GM21723 (cell line): Measurements from ENCODE around the gene ACADS.
"Not testable (repeated sequence)": the region's sequence is repeated elsewhere in the genome, so short reads cannot be mapped to it uniquely, and the experiment has no call there.

ENCODE experiments used
- ATAC-seq: cut with Tn5 transposase; IDR thresholded peaks from one replicate; pipeline ENCODE4 v1.9.1; 2021; ENCODE audit warnings: mild to moderate bottlenecking, moderate library complexity; ENCODE audit not compliant: unreplicated experiment

Gene ACADS

DNA sequence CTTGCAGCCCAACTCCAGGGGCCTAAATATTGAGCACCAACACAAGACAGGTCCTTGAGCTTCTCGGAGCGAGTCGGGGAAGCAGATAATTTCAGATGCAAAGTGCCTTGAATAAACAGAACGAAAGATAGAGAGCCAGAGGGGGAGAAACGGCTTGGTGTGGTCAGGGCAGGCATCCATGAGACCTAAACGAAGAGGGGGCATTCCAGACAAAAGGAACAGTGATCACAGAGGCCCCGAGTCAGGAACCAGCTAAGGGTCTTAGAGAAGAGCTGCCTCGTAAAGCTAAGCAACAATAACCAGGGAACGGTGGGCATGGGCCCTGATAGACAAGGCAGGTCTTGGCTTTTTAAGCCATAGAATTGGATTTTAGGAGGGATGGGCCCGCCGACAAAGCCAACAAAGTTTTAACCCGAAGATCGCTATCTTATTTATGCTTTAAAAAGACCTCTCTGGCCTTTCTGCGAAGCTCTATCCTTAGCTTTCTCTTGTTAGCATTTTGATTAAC lies 421 bp upstream of the ACADS start:
- ATAC-seq = peak; percentile 12

DNA sequence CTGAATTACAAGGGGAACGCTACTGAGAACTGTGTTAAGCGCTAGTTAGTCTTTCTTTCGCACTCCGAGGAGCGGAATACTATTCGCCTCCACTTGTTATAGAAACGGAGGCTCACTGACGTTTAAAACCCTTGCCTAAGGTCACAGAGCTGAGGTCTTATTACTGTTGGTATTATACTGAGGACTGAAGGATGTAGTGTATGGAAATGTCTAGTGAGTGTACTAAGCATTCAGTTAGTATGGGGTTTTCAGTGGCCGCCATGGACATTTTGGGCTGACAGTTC lies 826 bp downstream of the ACADS start:
- no peak for ATAC-seq

DNA sequence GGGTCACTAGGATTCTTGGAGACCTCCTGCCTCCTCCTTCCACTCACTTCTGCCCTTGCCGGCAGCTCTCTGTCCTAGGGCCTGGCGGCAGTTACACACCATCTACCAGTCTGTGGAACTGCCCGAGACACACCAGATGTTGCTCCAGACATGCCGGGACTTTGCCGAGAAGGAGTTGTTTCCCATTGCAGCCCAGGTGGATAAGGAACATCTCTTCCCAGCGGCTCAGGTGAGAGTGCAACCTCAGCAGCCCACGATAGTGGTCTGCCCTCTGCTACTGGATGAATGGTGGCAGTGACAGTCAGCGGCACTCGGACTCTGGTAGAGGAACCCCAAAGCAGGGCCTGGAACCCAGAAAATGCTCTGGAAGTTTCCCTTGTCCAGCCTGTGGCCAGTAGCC lies 1.3 kb downstream of the ACADS start:
- ATAC-seq = no peak

DNA sequence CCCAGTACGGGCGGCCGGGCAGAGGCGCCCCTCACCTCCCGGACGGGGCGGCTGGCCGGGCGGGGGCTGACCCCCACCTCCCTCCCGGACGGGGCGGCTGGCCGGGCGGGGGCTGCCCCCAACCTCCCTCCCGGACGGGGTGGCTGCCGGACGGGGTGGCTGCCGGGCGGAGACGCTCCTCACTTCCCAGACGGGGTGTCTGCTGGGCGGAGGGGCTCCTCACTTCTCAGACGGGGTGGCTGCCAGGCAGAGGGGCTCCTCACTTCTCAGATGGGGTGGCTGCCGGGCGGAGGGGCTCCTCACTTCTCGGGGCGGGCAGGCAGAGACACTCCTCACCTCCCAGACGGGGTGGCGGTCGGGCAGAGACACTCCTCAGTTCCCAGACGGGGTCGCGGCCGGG lies 6.6 kb downstream of the ACADS start:
- not testable (repeated sequence) for ATAC-seq

DNA sequence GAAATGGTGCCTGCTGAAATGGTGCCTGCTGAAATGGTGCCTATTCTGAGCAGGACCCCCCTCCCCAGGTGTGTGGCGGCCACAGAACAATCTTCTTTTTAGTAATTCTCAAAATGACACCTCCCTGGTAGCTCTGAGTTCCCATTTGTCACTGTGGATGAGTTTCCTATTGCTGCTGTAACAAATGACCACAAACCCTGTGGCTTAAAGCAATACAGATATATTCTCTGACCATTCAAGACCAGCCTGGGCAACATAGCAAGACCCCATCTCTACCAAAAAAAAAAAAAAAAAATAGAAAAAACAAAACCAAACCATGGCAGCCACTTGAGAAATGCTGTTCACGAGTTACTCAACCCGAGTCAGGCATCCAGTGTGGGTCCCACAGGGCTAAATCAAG lies 7.9 kb downstream of the ACADS start:
- ATAC-seq = no peak

DNA sequence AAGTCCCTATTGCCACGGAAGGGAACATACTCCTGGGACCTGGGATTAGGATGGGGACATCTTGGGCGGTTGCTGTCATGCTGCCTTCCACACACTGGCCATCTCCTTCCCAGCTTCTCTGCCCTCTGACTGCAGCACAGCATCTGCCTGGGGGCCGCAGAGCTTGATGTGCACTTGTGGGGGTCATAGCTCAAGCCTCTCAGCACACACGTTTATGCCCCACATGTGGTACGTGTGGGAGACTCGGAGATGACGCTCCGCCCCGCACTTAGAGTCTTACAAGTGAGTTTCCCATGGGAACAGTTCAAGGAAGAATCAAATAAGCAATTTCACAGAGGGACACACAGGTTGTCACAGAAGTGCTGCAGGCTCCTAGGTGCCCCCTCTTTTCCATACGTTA lies 8.6 kb downstream of the ACADS start:
- ATAC-seq = no peak

DNA sequence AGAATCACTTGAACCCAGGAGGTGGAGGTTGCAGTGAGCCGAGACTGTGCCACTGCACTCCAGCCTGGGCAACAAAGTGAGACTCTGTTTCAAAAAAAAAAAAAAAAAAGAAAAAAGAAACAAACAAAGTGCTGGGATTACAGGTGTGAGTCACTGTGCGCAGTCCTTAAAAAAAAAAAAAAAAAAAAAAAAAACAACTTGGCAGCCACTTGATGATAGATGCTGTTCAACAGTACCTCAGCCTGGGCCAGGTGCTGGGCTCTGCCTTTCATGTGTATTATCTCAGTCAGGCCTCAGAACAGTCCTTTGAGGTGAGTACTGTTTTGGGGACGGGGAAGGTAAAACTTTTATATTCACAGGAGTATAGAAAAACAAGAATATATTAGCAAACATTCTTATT lies 9.6 kb downstream of the ACADS start:
- no peak for ATAC-seq

DNA sequence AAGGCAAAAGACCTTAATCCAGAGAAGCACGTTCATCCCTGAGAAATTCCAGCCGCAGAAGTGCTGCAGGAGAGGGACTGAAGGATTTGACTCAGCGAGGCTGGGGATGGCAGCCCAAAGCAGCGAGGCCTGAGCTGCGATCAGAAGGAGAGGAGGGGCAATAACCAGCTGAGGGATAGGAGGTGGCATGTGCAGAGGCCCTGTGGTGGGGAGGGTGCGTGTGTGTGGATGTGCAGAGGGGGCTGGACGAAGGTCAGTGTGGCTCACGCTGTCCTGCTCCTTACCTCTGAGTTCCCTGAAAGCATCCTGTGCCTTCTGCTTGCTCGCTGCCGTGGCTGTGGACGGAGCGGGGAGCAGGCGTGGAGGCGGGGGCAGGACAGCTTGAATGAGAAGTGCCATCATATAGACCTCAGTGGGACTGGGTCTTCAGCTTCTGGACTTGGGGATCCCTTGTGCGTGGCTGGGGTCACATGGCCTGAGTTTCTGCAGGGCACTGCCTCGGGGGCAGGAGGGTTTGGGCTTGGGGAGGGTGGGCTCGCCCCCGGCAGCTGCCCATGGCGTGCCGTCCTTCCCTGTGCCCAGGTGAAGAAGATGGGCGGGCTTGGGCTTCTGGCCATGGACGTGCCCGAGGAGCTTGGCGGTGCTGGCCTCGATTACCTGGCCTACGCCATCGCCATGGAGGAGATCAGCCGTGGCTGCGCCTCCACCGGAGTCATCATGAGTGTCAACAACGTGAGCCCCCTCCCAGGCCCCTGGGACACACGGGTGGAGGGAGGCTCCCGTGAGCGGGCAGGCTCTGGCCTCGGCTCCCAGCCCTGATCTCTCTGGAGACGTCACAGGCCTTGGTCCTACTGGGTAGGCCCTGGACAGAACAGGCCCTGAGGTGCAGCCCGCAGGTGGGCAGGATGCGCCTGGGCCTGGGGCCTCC lies 11.0 kb downstream of the ACADS start:
- no peak for ATAC-seq

DNA sequence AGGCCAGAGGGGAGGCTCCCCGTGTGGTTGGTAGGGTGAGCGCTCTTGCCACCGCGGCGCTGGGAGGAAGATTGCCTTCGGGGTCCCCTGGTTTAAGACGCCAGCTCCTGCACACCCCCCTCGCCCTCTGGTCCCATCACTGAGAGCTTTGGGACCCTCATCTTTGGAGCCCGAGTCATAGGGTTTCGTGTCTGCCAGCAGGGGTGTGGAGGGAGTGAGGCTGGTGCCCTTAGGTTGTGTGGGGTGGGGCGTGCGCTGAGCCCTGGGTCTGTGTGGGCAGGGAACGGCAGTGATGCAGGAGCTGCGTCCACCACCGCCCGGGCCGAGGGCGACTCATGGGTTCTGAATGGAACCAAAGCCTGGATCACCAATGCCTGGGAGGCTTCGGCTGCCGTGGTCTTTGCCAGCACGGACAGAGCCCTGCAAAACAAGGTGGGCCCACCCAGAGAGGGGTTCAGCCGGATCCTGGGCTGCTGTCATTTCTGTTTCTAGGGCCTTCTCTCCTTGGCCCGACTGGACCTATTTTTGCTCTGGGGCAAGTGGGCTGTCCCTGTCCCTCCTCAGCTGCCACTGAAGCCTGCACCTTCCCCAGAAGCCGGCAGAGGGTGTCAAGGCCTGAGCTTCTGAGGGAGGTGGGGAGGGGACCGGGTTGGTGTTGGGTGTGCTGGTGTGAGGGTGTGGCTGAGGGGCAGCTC lies 12.1 kb downstream of the ACADS start:
- ATAC-seq = no peak

DNA sequence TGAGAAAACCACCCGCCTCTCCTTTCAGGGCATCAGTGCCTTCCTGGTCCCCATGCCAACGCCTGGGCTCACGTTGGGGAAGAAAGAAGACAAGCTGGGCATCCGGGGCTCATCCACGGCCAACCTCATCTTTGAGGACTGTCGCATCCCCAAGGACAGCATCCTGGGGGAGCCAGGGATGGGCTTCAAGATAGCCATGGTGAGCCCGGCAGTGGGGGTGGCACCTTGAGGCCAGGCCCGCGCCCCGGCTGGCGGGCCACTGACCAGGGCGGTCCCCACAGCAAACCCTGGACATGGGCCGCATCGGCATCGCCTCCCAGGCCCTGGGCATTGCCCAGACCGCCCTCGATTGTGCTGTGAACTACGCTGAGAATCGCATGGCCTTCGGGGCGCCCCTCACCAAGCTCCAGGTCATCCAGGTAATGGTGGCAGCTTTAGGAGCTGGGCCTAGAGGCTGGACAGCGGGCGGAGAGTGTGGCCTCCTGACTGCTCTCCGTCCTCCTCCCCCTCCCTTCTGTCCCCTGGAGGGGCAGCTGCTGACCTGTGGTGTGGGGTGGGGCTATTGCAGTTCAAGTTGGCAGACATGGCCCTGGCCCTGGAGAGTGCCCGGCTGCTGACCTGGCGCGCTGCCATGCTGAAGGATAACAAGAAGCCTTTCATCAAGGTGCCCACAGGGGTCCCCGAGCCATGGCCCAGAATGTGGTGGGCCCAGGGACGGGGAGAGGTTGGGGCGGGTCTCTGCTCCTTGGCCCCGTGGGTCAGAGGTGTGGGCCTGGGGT lies 12.8 kb downstream of the ACADS start:
- ATAC-seq = no peak

DNA sequence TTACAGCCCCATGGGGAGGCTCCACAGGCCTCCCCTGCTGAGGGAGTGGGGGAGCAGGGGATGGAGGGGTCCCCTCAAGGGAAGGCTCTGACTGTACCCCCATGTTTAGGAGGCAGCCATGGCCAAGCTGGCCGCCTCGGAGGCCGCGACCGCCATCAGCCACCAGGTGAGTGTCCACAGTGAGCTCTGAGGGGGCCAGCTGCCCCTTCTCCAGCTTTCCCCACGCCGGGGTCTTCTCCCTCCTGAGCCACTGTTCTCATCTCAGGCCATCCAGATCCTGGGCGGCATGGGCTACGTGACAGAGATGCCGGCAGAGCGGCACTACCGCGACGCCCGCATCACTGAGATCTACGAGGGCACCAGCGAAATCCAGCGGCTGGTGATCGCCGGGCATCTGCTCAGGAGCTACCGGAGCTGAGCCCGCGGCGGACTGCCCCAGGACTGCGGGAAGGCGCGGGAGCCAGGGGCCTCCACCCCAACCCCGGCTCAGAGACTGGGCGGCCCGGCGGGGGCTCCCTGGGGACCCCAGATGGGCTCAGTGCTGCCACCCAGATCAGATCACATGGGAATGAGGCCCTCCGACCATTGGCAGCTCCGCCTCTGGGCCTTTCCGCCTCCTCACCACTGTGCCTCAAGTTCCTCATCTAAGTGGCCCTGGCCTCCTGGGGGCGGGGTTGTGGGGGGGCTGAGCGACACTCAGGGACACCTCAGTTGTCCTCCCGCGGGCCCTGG lies 13.6 kb downstream of the ACADS start:
- no peak for ATAC-seq

DNA sequence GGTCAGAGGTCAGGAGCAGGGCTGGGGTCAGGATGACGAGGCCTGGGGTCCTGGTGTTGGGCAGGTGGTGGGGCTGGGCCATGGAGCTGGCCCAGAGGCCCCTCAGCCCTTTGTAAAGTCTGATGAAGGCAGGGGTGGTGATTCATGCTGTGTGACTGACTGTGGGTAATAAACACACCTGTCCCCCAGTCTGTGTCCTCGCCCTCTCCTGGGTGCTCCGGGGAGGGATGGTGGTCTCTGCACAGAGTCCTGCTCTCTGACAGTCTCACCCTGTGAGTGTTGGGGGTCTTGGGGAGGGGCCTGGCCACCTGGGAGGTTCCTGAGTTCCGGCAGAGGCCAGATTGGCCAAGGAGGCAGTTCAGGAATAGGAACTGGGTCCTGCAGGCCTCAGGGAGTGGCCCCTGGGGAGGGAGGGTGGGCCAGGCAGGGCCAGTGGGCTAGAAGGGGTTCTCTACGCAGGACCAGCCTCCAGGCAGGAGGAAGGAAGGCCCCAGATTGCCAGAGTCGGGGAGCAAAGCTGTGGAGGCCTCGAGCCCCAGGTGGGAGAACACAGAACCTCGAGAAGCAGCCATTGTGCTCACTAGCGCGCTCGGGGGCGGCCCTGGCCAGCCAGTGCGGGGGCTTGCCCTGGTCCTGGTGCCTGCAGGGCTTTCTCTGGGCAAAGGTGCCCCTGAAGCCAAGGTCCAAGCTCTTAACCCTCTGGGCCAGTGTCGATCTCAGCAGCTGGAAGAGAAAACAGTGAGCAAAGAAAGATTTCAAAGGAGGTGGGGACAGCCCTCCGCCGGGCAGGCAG lies 14.4 kb downstream of the ACADS start:
- no peak for ATAC-seq

DNA sequence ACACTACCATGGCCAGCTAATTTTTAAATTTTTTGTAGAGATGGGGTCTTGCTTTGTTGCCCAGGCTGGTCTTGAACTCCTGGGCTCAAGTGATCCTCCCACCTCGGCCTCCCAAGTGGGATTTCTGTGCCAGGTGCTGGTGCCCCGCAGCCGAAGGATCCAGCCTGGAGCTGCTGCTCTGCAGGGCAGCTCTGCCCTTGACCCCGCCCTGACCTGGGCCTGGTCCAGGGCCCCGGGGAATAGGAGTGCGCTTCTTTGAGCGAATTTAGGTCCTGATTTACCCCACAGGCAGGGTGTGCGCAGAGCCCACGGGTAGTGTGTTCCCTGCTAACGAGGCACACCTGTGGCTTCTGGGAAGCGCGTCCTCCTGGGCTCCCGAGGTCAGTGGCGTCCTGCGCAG lies 15.2 kb downstream of the ACADS start:
- no peak for ATAC-seq

DNA sequence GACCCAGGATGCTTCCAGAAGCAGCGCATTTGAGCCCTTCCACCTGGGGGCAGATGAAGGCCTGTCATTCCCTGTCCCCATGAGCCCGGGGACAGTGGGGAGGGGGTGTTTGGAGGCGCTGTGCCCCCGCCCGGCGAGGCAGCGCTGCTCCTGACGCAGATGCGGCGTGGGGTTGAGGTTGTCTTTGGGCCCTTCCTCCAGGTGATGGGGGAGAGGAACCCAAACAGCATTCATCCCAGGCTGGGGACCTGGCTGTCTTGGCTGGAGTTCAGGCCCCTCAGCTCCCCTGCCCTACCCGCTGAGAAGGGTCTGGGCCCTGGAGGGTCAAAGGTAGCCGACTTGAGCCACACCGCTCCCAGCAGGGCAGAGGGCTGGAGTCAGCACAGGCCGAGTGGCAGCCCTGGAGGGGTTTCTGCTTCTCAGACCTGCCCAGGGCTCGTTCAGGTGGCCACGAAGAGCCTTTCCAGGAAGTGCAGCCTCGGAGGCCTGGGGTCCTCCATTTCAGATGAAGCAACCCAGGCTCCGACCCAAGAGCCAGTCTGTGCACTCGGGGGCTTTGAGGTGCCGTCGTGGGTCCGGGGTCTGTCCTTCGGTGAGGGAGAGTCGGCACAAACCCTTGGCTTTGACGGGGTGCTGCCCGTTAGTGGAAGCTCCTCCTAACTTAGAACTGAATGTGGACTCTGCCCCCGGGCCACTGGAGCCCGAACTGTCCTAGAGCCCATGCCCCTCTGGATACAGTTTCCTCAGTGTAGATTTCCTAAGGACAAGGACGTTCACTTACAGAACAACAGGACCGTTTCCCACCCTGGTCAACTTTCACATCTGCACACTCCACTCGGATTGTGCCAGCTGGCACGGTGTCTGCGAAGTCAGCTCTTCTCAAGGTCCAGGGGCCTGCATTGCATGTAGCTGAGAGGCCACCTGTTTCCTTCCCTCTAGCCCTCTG lies 16.1 kb downstream of the ACADS start:
- ATAC-seq = no peak

DNA sequence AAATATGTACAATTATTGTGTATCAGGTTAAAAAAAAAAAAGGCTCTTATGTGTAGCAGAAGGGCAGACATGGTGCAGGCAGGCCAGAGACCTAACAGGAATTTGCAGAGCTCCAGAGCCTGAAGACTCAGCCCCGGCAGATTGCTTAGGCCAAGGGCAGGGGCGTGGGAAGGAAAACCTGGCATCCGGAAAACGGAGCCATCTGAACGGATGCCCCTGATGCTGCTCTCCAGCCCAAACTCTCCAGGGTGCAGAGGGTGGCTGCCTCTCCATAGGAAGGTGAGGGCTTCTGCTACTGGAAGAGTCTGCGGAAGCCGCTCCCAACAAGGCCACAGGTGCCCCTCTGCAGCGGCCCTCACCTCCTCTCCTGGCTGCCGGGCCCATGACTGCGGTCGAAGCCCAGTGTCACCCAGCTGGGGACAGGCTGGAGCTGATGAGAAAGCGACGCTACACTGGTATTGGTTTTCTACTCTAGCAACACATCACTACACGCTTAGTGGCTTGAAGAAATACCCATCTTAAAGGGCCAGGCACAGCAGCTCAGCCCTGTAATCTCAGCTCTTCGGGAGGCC lies 19.4 kb downstream of the ACADS start:
- no peak for ATAC-seq

DNA sequence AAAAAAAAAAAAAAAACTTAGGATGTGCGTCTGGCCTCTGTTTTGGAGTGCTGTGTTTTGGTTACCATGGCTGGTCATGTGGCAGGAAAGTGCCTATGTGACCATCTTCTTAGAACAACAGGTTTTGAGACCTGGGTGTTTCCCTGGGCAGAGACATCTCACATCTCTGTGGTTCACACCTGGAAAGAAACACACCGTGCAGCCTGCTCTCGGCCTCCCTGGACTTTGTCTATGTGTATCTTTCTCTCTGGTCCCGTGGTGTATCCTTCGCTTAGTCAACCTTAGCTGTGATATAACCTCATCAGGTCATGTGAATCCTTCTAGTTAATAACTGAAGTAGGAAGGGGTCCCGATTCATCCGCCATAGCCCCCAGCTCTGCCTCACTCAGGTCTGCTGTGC lies 22.6 kb downstream of the ACADS start:
- ATAC-seq = no peak

DNA sequence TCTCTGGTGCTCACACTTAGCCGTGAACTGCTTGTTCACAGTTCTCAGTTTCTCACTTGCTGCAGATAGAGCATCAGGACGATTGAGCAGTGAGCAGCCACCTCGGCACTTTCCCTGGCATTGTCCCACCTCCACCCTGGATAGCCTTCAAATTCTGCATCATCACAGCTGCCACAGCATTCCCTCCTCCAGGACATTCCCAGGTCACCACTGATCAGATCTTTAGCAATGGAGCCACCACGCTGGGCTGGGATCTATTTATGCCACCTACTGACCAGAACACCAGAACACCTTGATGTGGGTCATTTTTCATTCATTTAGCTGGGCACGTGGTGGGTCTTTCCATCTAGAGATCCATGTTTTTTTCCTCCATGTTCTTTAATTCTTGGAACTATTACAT lies 23.6 kb downstream of the ACADS start:
- no peak for ATAC-seq

DNA sequence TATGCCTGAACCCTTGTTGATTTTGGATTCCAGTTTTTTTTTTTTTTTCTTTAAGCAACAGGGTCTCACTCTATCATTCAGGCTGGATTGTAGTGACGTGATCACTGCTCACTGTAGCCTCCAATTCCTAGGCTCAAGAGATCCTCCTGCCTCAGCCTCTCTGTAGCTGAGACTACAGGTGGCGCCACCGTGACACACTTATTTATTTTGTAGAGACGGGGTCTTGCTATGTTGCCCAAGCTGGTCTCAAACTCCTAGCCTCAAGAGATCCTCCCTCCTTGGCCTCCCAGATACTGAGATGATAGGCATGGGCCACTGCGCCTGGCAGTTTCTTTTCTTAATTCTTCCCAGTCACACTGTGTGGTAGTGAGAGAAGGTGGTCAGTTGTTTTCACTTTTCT lies 25.2 kb downstream of the ACADS start:
- no peak for ATAC-seq

DNA sequence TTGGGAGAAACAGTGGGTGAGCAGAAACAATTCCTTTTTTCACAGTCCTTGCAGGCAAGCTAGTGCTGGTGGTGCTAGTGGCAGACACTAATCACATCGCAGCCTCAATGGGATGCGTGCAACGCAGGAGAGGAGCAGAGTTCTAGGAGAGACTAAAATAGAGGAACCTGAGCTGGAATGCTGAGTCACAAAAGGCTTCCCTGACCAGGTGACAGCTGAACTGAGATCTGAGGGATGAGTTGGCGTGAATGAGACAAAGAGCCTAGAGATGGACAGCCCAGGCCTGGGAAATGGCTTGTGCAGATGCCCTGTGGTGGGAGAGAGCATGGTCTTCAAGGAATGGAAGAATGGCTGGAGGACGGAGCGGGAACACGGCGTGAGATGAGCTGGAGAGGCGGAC lies 25.8 kb downstream of the ACADS start:
- no peak for ATAC-seq
